Measurements from ENCODE around the gene RTKN. TPM values are rescaled to one million over a fixed set of nuclear protein-coding genes. Genes with fewer than 3 reads are reported as not detected.

Gene RTKN
- total and polyA plus RNA-seq, 2 of the 13 experiments (the other 11 are each of a cell fraction or from before 2014, with no cell fraction given): 159 to 166 TPM

DNA sequence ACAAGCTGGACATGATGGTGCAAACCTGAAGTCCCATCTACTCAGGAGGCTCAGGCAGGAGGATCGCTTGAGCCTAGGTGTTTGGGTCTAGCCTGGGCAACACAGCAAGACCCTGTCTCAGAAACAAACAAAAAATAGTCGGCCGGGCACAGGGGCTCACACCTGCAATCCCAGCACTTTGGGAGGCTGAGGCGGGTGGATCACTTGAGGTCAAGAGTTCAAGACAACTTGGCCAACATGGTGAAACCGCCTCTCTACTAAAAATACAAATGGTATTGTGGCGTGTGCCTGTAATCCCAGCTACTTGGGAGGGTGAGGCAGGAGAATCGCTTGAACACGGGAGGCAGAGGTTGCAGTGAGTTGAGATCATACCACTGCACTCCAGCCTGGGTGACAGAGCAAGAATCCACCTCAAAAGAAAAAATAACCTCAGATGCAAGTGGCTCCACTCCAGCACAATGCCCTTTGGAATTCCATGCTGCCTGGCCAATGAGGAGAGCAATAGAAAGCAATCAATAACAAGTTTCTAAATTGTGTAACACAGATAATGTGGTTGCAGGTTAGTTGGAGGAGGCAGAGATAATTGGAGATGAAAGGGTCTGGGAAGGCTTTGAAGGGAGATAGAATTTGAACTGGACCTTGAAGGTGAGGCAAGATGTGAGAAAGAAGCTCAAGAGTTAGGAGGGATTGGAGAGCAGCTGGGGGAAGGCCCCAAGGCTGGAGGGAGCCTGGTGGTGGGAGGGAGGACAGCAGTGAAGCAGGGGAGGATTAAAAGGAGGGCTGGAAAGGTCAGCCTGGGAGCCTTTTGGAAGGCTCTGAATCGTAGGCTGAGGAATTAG is 47.1 kb upstream of the RTKN start (continued):
- TF ChIP-seq SNAI1 (CRISPR knock-in tag; IDR thresholded peaks at IDR 0.05; ENCODE audit: borderline replicate concordance): no peak
- peak; percentile 86; the same call in 1 of the 2 replicates for TF ChIP-seq CHD4 (IDR thresholded peaks at IDR 0.05; ENCODE audit: borderline replicate concordance, low read length)
- TF ChIP-seq NFYC (CRISPR knock-in tag; IDR thresholded peaks at IDR 0.05): peak; percentile 74
- no peak for TF ChIP-seq GABPA (IDR thresholded peaks at IDR 0.05; ENCODE audit: low read depth, low read length)
- peak; percentile 36 for TF ChIP-seq GABPA (CRISPR knock-in tag; IDR thresholded peaks at IDR 0.05; ENCODE audit: low read depth)
- no peak for TF ChIP-seq SRSF4 (IDR thresholded peaks at IDR 0.05; ENCODE audit: low read depth, low read length, poor library complexity, severe bottlenecking)
- TF ChIP-seq ZNF292 (CRISPR knock-in tag; IDR thresholded peaks at IDR 0.05; ENCODE audit: borderline replicate concordance, low read depth): peak; percentile 82; the same call in 1 of the 2 replicates
- TF ChIP-seq MYNN (CRISPR knock-in tag; IDR thresholded peaks at IDR 0.05; ENCODE audit: low read depth): 0 out of 2 replicates have a peak, but pooled peaks have one; percentile 14
- peak; percentile 86 for TF ChIP-seq SOX5 (CRISPR knock-in tag; IDR thresholded peaks at IDR 0.05; ENCODE audit: borderline replicate concordance)
- TF ChIP-seq ZNF577 (CRISPR knock-in tag; IDR thresholded peaks at IDR 0.05; ENCODE audit: borderline replicate concordance, low read depth): no peak
- no peak for TF ChIP-seq TGIF2 (CRISPR knock-in tag; IDR thresholded peaks at IDR 0.05)
- TF ChIP-seq ZNF780A (CRISPR knock-in tag; IDR thresholded peaks at IDR 0.05): 0 out of 2 replicates have a peak, but pooled peaks have one; percentile 57
- TF ChIP-seq TRIM24 (CRISPR knock-in tag; IDR thresholded peaks at IDR 0.05): peak; percentile 22; the same call in 1 of the 2 replicates
- TF ChIP-seq CENPT (CRISPR knock-in tag; IDR thresholded peaks at IDR 0.05; ENCODE audit: low read depth): no peak
- TF ChIP-seq POLR2A (IDR thresholded peaks at IDR 0.05; ENCODE audit: insufficient read depth in 1 of 2, low read depth in 2 of 2, low read length in 2 of 2): peak; percentile 28 to 65; a peak in 1 of 4 replicates
- TF ChIP-seq, protein P1, sequence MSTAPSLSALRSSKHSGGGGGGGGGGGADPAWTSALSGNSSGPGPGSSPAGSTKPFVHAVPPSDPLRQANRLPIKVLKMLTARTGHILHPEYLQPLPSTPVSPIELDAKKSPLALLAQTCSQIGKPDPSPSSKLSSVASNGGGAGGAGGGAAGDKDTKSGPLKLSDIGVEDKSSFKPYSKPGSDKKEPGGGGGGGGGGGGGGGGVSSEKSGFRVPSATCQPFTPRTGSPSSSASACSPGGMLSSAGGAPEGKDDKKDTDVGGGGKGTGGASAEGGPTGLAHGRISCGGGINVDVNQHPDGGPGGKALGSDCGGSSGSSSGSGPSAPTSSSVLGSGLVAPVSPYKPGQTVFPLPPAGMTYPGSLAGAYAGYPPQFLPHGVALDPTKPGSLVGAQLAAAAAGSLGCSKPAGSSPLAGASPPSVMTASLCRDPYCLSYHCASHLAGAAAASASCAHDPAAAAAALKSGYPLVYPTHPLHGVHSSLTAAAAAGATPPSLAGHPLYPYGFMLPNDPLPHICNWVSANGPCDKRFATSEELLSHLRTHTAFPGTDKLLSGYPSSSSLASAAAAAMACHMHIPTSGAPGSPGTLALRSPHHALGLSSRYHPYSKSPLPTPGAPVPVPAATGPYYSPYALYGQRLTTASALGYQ (CRISPR knock-in tag; IDR thresholded peaks at IDR 0.05): no peak
- TF ChIP-seq, protein P2, sequence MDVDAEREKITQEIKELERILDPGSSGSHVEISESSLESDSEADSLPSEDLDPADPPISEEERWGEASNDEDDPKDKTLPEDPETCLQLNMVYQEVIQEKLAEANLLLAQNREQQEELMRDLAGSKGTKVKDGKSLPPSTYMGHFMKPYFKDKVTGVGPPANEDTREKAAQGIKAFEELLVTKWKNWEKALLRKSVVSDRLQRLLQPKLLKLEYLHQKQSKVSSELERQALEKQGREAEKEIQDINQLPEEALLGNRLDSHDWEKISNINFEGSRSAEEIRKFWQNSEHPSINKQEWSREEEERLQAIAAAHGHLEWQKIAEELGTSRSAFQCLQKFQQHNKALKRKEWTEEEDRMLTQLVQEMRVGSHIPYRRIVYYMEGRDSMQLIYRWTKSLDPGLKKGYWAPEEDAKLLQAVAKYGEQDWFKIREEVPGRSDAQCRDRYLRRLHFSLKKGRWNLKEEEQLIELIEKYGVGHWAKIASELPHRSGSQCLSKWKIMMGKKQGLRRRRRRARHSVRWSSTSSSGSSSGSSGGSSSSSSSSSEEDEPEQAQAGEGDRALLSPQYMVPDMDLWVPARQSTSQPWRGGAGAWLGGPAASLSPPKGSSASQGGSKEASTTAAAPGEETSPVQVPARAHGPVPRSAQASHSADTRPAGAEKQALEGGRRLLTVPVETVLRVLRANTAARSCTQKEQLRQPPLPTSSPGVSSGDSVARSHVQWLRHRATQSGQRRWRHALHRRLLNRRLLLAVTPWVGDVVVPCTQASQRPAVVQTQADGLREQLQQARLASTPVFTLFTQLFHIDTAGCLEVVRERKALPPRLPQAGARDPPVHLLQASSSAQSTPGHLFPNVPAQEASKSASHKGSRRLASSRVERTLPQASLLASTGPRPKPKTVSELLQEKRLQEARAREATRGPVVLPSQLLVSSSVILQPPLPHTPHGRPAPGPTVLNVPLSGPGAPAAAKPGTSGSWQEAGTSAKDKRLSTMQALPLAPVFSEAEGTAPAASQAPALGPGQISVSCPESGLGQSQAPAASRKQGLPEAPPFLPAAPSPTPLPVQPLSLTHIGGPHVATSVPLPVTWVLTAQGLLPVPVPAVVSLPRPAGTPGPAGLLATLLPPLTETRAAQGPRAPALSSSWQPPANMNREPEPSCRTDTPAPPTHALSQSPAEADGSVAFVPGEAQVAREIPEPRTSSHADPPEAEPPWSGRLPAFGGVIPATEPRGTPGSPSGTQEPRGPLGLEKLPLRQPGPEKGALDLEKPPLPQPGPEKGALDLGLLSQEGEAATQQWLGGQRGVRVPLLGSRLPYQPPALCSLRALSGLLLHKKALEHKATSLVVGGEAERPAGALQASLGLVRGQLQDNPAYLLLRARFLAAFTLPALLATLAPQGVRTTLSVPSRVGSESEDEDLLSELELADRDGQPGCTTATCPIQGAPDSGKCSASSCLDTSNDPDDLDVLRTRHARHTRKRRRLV (CRISPR knock-in tag; IDR thresholded peaks at IDR 0.05): no peak
- TF ChIP-seq ZFP62 (CRISPR knock-in tag; IDR thresholded peaks at IDR 0.05): no peak
- peak; percentile 92 to 98 for TF ChIP-seq EP300 (IDR thresholded peaks at IDR 0.05; ENCODE audit: low read depth in 2 of 2, low read length in 2 of 2)
- peak; percentile 92 for TF ChIP-seq EP300 (CRISPR knock-in tag; IDR thresholded peaks at IDR 0.05; ENCODE audit: borderline replicate concordance)
- TF ChIP-seq ZNF263 (CRISPR knock-in tag; IDR thresholded peaks at IDR 0.05): peak; percentile 96
- TF ChIP-seq AKAP8 (CRISPR knock-in tag; IDR thresholded peaks at IDR 0.05): peak; percentile 39; the same call in 1 of the 2 replicates
- TF ChIP-seq SAFB2 (CRISPR knock-in tag; IDR thresholded peaks at IDR 0.05; ENCODE audit: borderline replicate concordance, low read depth): no peak
- TF ChIP-seq JDP2 (CRISPR knock-in tag; IDR thresholded peaks at IDR 0.05; ENCODE audit: borderline replicate concordance): peak; percentile 81; the same call in 1 of the 2 replicates
